Vagina (tissue), 2 donors: ENCODE data around the gene DGCR2.
"Not testable (repeated sequence)": the region's sequence is repeated elsewhere in the genome, so short reads cannot be mapped to it uniquely, and the experiment has no call there.

Source experiments
- CTCF ChIP-seq, 3 experiments: fragments of 450-650 bp in 2 of 3; fragments of 200-600 bp in 1 of 3; sonication (generic) in 1 of 3; IDR thresholded peaks; one replicate each; pipeline ENCODE4 v1.5.1; 2017 to 2019; ENCODE audit warnings: antibody characterized with exemption in 3 of 3, mild to moderate bottlenecking in 2 of 3, moderate library complexity in 2 of 3
- POLR2A ChIP-seq, 2 donors: fragments of 450-650 bp; IDR thresholded peaks; one replicate each; pipeline ENCODE4 v1.6.1; 2017; ENCODE audit warnings: antibody characterized with exemption in 2 of 2, mild to moderate bottlenecking in 2 of 2, moderate library complexity in 2 of 2
- POLR2AphosphoS5 ChIP-seq, 2 donors: sonication (generic); formaldehyde crosslinking; IDR thresholded peaks; one replicate each; pipeline ENCODE4 v1.9.0; 2017; ENCODE audit warnings: antibody characterized with exemption in 2 of 2, mild to moderate bottlenecking in 2 of 2, low read depth in 1 of 2; ENCODE audit not compliant: insufficient read depth in 1 of 2

- TF ChIP-seq POLR2A (IDR thresholded peaks at IDR 0.05); CTCF (IDR thresholded peaks at IDR 0.05); POLR2AphosphoS5 (IDR thresholded peaks at IDR 0.05; ENCODE audit: insufficient read depth in 1 of 2, low read depth in 1 of 2): not testable (repeated sequence)
Observed at GRCh38 chr22:19013881-19014598, 108.2 kb downstream of the DGCR2 start.
